Epithelial cell of proximal tubule (primary cell): Measurements from ENCODE around the gene HSPB7. TPM values are rescaled to one million over a fixed set of nuclear protein-coding genes. Genes with fewer than 3 reads are reported as not detected.
"Not testable (repeated sequence)": the region's sequence is repeated elsewhere in the genome, so short reads cannot be mapped to it uniquely, and the experiment has no call there.

Experiments used
- DNase-seq: peaks from one replicate; pipeline ENCODE4 v3.0.0-alpha.2; 2011; ENCODE audit warnings: low read depth
- H3K4me3 ChIP-seq: 2 replicates; pipeline ENCODE4 v1.5.1; 2011; ENCODE audit warnings: low read depth, mild to moderate bottlenecking, low read length
- total RNA-seq: library from RNA; depleted of rRNA; stranded (reverse); fragments of >200 nt; gene quantifications from 2 replicates; pipeline ENCODE4 v1.2.3, GENCODE V29; 2015
- TF ChIP-seq, protein P1 (sequence below): conservative IDR thresholded peaks from 2 replicates; pipeline ENCODE4 v1.5.1; 2012; ENCODE audit warnings: low read depth, mild to moderate bottlenecking, low read length

The HSPB7 gene
- total RNA-seq, 1 donor from 2014 or later: not detected

DNA sequence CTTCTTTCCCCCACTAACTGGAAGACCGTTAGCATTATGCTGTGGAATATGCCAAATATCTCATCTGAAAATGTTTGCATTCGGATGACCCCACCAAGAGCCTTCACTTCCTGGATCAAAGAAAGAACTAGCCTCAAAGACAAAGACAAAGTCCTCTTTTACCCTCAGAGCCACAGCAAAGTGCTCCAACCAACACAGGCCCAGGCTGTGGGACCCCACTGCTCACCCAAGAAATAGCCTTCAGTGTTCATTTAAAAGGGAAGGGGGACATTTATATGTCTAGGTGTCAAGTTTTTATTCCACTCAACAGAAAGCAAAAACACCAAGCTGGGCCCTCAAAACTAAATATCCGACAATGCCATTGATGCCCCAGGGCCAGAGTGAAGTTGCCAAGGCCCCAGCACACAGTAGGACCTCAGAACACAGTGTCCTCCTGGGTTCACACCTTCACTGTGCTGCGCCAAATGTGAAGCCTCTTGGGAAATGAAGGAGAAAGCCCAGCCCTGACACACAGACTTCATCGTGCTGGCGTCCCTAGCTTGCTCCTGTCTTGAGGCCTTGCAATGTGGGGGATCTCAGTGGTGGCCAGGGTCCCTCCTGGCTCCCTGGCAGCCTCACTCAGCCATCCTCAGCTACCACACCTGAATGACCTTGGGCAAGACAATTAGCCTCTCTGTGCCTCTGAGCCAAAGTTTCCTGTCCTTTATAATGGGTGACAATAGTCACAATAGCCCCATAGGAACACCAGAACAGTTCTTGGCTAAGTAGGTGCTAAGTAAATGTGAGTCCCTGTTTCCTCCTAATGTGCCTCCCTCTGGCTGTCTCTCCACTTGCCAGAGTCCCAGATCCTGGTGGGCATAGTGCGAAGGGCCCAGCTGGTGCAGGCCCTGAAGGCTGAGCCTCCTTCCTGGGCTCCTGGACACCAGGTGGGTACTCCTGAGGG is 37.0 kb upstream of the HSPB7 start:
- no peak for DNase-seq
- TF ChIP-seq, protein P1, sequence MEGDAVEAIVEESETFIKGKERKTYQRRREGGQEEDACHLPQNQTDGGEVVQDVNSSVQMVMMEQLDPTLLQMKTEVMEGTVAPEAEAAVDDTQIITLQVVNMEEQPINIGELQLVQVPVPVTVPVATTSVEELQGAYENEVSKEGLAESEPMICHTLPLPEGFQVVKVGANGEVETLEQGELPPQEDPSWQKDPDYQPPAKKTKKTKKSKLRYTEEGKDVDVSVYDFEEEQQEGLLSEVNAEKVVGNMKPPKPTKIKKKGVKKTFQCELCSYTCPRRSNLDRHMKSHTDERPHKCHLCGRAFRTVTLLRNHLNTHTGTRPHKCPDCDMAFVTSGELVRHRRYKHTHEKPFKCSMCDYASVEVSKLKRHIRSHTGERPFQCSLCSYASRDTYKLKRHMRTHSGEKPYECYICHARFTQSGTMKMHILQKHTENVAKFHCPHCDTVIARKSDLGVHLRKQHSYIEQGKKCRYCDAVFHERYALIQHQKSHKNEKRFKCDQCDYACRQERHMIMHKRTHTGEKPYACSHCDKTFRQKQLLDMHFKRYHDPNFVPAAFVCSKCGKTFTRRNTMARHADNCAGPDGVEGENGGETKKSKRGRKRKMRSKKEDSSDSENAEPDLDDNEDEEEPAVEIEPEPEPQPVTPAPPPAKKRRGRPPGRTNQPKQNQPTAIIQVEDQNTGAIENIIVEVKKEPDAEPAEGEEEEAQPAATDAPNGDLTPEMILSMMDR: no peak
- H3K4me3 ChIP-seq: no peak overlapping the region

DNA sequence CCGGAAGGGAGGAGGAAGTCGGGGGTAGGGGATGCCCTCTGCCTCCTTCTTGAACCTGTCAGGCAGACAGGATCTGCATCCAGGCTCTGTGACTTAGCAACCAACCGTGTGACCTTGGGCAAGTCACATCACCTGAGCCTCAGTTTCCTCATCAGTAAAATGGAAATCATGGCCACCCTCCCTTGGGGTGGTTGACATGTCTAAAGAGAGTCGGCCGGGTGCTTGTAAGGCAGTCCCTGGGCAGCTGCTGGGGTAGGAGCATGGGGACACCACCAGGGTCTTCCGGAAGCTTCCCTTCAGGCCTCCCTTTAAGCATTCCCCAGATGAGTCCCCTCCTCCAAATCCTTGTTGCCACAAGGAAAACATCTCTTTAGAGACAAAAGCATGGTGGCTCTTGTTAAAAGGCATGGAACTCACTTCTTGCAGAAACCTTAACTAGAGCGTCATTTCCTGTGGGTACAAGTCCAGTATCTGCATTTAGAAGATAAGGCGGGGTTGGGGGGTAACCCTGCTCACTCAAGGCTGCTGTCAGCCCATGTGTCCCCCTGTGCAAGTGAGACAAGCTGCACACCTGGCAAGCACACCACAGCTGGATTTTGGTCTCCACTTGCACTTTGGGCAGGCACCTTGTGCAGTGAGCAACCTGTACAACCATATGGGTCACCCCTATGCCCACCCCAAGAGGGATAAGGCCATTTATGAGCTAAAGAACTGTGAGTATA is 36.1 kb upstream of the HSPB7 start:
- TF ChIP-seq, protein P1: no peak

DNA sequence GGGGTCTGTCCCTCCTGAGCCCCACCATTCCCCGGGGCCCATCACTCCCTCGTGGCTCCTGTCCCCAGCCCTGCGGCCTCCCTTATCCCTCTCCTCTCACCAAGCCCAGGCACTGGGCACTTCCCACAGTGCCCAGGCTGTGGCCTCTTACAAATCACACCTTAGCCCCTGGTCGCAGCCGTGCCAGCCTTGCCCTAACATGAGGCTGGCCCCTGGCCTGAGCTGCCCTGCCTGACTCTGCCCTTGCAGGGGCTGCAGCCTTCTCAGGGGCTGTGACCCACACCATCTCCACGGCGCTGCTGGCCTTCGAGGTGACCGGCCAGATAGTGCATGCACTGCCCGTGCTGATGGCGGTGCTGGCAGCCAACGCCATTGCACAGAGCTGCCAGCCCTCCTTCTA is 34.1 kb upstream of the HSPB7 start:
- not testable (repeated sequence) for H3K4me3 ChIP-seq, DNase-seq

More for the DNA sequence above, 36.1 kb upstream of the HSPB7 start:
- no peak for DNase-seq
- no peak overlapping the region for H3K4me3 ChIP-seq

DNA sequence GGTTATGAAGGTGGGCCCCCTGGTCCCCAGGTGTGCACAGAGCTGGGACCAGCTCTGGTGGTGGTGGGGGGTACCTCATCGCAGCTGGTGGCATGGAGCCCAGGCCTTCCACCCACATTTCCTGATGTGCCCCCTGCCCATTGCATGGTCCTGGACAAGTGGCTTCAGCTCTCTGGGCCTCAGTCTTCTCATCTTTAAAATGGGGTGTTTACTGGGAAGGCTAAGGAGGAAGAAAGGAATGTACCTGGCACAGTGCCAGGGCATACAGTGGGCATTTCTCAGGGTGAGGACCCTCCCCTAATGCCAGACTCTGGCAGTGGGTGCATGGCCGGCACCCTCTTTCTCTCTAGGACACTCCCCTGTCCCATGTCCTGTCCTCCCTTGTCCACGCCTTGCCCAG is 33.2 kb upstream of the HSPB7 start:
- no peak for DNase-seq
- TF ChIP-seq, protein P1: no peak
- H3K4me3 ChIP-seq: no peak overlapping the region

GRCh38 chr1:16050328-16050727 is 32.5 kb upstream of the HSPB7 start:
- no peak for DNase-seq
- no peak overlapping the region for H3K4me3 ChIP-seq
- TF ChIP-seq, protein P1: no peak

DNA sequence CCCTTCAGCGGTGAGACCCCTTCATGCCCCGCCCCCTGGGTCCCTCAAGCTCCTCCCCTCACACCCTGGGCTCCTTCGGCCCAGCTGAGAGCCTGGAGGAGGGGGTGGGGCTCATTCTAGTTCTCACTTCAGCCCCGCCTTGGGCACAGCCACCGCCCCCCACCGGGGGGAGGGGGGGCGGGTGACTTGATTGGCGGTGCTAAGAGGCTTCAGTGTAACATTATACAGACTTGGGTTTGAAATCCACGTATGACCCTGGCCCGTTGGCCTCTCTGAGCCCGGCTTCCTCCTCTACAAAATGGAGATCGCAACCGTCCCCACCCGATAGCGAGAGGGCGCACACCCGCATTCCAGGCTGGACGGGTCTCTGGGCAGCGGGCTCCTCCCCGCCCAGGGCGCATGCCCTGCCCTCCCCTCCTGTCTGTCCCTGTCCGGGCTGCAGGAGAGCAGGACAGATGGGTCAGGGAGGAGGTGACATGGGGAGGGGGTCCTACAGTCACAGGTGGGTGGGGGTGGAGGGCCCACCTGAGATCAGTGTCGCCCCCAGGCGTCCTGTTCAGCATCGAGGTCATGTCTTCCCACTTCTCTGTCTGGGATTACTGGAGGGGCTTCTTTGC is 30.8 kb upstream of the HSPB7 start:
- DNase-seq: no peak
- TF ChIP-seq, protein P1: peak; percentile 12
- peak overlapping the region; percentile 51 for H3K4me3 ChIP-seq
